HG02884 (cell line): ENCODE results near the gene METTL17.
"Not testable (repeated sequence)": the region's sequence is repeated elsewhere in the genome, so short reads cannot be mapped to it uniquely, and the experiment has no call there.

Experiments used
- ATAC-seq: cut with Tn5 transposase; IDR thresholded peaks from one replicate; pipeline ENCODE4 v1.9.1; 2021; ENCODE audit warnings: mild to moderate bottlenecking, moderate library complexity; ENCODE audit not compliant: unreplicated experiment

Gene METTL17

DNA sequence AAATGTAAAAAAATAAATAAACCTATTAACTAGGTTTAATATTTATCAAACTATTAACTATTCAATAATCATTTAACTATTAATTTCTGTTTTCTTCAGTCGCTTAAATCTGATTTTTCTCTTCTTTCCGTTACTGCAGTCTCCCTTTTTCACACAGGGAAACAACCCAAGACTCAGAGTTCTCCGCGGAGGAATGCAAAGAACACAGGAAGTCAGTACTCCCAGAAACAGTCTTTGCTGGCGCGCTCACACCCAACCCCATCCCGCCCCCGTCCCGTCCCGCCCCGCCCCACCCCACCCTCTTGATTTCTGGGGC is 351 bp upstream of the METTL17 start:
- no peak for ATAC-seq

DNA sequence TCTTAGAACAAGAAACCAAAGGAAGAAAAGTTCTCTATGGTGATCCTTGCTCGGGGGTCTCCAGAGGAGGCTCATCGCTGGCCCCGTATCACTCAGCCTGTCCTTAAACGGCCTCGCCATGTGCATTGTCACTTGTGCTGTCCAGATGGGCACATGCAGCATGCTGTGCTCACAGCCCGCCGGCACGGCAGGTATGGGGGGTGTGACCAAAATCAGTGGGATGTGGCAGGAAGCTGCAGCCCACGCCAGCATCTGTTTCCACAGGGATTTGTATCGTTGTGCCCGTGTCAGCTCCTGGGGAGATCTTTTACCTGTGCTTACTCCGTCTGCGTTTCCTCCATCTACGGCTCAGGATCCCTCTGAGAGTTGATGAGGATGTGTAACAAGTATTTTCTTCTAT is 6.7 kb downstream of the METTL17 start:
- no peak for ATAC-seq

DNA sequence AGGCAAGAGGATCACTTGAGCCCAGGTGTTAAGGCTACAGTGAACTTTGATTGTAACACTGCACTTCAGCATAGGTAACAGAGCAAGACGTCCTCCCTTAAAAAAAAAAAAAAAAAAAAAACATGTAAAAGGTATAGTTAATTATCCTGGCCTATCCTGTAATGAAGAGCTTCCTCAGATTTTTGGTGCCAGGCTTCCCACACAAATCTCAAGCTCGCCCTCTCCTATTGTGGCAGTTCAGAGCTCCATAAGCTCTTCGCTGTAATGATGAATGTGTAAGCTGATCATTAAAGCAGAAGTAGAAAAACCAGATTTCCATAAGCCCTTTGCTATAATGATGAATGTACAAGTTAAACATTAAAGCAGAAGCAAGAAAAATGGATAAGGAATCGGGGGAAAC is 7.3 kb downstream of the METTL17 start:
- no peak for ATAC-seq

DNA sequence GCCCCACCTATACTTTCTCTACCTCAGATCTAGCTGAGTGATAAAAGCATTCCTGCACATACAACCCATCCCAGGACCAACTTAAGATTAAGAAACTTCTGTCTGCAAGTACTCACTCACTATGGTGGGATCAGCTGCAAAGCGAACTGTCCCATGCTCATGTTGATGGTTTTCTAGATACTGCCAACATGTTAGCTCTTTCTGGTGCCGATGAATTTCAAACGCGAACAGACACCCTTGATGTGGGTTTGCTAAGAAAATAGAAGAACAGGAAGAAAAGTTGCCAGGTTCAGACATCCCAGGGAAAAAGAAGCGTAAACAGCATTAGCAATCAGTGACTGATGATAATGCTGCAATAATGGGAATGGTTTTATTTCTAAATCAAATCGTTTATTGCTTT is 7.8 kb downstream of the METTL17 start:
- ATAC-seq = no peak

DNA sequence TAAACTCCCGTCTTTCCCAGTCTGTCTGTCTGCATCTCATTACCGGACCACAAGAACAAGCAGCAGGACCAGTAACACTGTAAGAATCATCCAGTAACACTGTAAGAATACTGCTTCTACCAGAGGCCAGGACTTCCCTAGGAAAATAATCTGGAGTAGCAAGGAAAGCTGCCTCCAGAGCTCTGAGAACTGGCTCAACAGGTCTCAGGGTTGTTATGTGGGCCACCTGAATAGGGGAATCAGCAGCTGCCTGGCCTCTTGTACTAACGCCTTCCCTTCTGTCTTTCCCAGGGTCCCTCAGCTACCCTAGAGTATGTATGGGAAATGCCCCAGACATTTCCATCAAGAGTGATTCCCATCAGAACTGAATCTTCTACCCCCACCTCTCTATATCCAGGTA is 8.4 kb downstream of the METTL17 start:
- no peak for ATAC-seq

DNA sequence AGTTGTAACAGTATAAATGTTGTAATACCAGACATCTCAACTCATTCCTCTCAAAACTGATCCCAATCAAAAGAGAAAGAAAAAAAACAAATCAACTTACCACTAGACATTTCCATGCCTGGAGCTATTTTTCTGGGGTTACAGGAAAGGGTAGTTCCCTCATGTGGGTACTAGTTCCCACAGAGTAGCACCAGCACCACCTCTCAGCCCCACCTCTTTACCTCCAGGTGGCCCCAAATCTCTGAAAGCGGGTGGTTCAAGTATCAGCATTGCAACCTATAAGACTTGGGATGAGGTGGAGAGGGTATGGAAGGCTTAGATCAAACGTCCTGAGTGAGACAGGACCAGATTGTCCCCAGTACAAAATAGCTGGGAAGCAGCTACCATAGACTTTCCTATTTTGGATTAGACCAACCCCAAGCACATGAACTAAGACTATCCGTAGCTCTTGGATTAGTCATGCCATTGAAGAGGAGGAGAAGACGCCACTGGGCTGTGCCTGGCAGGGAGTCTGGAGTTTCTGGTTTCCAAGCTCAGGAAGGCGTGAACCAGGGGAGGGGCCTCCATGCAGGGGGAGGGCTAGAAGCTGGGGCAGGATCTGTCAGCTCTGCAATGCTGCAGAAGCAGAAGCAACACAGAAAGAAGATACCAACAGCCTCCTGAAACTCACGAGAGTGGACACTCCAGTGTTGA is 9.0 kb downstream of the METTL17 start, which contains the start of gene SLC39A2:
SLC39A2 (plus strand) TSS at position 620 of the 693 bp plus-strand sequence. CDS start 154 bp downstream, outside the sequence.
- no peak for ATAC-seq

DNA sequence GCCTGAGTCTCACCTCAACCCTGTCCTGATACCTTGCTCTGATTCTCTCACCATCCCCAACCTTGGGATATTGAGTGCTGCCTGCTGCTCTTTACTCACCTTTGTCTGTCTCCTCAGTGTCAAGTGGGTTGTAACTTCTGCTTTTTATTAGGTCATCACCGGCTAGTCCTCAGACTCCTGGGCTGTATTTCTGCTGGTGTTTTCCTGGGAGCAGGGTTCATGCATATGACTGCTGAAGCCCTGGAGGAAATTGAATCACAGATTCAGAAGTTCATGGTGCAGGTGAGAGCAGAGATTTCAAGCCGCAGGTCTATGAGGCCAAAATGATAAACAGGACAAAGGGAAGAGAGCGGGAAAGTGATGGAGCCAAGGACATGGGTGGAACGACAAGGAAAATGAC is 9.8 kb downstream of the METTL17 start:
- no peak for ATAC-seq

DNA sequence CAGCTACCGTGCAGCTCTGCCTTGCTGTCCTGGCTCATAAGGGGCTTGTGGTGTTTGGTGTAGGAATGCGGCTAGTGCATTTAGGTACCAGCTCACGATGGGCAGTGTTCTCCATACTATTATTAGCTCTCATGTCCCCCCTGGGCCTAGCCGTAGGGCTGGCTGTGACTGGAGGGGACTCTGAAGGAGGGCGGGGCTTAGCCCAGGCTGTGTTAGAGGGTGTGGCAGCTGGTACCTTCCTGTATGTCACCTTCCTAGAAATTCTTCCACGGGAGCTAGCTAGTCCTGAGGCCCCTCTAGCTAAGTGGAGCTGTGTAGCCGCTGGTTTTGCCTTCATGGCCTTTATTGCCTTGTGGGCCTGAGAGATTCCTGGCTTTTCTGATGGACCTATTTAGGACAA is 11.4 kb downstream of the METTL17 start:
- ATAC-seq = no peak

DNA sequence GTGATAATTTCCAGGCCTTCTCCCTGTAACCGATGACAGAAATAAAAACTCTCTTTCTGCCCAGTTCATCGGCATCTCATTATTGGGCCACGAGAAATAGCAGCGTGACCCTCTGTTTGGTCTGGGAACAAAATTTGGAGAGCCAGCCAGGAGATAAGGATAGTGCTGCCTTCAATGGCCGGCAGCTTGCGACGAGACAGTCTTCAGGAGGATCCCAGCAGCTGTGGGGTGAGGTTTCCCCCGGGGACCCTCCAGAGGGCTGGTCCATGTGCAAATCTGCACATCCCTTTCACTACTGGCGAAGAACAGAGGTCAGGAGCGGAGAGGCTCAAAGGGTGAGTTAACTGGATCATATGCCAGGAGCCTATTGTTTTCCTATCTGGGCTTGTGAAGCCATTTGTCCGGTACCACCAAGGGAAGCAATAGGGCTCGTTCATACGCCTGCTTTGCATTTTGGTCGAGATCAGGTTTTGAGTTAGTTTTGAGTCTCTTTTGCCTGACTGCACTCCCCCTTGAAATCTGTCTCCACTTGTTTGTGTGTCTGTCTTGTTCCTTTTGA is 14.1 kb downstream of the METTL17 start:
- ATAC-seq = no peak

DNA sequence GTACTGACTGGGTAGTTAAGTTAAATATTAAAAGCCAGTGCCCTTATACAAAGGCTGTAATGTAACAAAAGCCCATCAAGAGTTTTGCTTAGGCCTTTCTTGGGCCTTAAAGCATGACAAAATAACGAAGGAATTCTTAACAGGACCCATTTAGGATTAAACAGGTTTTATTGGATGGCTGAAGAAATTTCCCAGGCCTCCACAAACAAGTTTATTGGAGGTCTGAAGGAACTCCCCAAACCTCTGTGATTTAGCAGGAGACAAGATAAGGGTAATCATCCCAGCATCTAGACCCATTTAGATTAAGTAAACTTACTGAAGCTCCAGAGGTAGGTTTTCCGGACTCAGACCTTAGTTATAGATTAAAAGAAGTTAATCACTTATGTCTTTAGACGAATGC is 19.9 kb downstream of the METTL17 start:
- ATAC-seq = not testable (repeated sequence)

DNA sequence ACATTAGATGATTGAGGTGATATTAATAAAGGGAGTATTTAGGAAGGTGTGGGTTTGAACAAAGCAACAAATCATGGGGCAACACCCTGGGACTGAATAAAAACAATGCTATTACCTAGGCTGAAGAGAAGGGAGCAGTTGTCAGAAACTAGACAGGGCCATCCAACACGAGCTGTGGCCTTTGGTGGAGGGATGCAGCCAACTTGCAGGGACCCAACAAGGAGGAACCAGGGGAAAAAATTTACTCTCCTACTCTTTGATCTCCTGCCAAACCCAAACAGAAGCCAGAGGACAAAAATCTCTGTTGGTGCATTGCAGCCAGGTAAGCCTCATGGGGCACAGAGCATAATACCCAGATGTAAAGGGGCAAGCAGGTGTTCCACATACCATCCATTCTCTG is 21.4 kb downstream of the METTL17 start:
- no peak for ATAC-seq

DNA sequence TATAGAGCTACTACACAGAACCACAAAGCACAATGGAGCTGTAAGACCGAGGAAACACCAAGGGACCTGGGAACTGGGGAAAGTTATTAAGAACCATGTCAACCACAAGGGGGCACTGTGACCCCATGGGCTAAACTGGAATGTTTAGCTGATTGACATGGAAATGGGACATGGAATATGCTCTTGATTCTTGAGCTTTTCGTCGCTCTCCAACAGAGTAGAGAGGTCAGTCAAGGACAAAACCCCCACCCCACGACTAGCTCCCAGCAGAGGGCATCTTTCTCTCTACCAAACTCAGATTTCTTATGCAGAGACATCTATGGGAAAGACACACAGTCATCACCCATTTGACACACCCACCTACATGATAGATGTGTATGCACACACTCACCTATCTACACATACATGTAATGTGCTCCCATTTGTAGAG is 25.0 kb downstream of the METTL17 start:
- ATAC-seq = no peak

DNA sequence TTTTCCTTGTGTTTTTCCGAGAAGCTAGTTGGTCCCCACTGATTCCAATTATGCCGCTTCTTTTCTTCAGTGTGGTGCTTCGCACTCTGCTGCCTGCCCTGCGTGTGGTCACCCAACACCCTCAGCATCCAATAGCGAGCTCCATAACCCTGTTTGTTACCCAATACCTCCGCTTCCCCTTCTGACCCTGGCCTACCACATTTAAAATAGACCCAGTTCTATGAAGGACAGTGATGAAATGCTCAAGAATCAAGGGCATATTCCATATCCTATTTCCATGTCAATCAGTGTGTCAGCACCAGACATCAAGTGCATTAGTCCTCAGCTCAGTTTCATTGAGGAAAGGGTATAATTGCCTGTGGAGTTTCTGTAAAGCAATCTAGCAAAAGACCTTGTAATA is 25.5 kb downstream of the METTL17 start:
- ATAC-seq = no peak

DNA sequence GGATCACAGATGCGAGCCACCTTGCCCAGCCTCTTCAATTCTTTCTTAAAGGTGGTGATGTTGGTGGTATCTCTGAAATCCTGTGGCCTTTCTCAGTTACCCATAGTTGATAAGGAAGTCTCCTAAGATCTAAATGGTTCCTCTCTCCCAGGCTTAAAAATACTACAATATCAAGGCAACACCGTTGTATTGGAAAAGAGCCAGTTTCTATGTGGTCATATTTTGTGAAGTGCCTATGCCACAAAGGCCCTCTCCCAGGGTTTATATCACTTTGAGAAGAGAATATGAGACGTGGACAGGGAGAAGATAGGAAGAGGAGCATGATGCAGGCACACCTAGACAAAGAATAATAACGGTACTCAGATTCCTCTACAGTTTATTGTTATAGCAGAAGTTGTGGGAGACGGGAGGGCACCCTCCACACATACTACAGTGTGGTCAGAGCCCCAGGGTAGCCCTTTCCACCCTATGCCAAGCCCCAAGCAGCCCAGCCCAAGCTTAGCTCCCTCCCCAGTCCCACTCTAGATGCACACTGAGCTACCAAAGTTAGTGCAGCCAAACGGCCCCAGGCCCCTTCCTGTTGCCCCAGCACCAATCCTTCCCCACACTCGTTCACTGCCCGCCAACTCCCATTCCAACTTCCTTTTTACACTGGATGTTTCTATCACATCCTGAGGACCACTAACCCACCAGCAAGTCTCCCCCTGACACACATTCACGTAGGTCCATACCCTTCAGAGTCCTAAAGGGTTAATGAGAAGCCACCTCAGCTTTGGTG is 26.8 kb downstream of the METTL17 start:
- no peak for ATAC-seq

DNA sequence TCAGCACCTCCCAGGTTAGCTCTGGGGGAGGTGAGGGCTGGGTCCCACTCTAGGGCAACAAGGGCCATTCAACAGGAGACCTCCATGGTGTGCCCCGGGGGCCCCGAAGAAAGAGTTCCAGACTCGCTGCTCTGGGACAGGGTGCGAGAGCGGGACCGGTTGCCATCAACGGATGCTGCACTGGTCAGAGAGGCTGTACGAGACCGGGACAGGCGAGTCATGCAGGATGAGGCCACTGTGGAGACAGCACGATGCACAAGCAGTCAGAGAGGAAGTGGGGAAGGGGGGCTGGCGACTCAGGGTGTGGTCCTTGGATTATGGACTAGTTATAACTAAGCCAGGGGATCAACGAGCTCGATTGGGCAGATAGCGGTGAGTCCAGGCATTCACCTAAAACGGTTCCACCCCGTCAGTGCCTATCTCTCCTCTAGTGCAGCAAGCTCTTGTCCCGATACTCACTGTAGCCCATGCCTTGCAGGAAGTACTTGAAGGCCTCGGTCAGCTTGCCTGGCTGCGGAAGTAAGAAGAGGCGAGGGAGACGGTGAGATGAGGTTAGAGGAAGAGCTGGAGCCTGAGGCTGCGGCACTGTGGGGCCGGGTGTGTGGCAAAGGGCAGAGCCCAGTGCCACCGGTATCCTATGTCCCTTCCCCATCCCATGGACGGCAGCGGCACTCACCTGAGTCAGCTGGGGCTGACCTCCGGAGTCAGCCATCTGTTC is 27.9 kb downstream of the METTL17 start:
- ATAC-seq = no peak

DNA sequence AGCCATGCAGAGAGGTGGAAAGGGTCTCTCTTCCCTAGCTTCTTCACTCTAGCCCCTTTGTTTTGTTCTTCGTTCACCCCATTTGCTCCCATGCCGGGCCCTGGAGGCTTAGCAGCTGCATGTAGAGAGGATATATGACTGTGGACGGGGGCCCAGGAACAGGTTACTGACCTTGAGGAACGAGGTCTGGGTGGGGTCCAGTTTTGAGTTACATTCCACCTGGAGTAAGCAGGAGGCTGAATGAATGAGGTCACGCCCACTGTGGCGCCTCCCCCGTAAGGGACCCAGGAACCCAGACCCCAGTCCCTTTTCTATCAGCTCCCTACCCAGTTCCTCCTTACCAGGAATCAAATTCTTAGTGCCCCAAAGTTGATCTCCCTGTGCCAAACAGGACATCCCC is 28.5 kb downstream of the METTL17 start:
- ATAC-seq = no peak

DNA sequence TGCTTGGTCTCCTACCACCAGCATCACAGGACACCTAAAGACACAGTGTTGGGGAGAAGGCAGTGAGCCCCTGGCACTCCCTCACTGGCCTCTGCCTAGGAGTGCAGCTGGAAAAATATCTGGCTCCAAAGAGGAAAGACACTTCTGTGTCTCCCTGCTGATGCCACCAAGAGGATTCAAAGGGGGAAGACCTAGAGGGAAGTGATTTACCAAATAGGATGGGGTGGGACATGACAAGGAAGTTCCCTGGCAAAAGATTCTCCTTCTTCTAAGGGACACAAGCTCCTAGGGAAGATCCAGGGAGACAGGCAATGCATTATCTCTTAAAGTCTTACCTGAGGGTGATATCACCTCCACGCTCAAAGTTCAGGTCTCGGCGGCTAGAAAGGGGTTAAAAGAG is 29.0 kb downstream of the METTL17 start:
- ATAC-seq = no peak

DNA sequence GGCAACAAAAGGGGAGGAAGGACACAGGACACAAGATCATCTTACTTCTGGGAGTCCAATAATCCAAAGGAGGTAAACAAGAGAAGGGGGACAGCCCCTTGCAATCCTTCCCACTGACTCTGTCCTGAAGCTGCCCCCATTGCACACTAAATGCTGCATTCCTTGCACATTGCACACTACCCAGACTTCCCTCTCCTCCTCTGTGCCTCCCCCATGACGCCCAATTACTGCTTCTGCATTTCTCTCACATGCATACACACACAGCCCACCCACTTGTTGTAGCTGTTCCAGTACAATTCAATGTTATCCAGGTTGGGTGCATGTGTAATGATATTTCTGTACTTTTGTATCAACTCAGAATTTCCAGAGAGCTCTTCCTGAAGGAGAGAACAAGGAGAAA is 29.6 kb downstream of the METTL17 start:
- ATAC-seq = no peak

DNA sequence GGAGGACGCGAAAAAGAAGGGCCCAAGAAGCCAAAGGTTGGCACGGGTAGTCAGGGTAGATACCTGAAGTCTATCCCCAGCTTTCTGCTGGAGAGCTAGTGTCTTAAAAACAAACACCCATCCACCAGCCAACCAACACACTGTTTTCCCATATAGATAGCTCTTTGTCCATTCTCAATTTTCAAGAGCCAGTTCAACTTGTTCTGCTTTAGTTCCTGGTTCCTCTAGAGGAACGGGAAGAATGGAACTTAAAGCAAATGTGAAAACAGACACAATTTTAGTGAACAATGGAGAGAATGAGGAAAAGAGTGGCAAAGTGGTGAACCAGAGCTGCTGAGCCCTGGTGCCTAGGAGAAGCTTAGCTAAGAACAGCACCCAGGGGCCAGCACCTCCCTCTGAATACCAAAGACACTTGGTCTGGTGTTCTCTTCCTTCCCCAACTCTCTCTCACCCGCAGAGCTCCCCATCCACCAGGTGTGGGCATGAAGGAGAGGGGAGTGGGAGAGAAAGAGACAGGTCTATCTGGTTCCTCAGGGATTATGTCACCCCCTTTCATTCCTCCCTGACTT is 31.3 kb downstream of the METTL17 start:
- no peak for ATAC-seq

DNA sequence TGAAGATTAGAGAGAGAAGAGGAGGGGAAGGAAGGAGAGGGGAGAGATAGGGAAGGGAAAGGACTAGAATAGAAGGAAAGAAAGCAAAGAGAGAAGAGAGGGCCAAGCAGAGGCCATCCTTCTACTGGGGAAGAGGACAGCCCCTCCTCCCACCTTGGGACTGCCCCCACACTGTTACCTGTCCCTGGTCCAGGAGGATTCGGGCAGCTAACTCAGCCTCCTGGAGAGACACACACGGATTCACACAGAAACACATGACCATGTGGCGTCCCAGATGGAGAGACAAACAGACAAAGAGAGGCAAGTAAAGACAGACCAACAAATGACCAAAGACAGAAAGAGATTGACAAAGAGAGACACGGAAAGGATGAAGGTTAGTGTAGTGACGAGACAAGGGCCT is 32.9 kb downstream of the METTL17 start:
- no peak for ATAC-seq

DNA sequence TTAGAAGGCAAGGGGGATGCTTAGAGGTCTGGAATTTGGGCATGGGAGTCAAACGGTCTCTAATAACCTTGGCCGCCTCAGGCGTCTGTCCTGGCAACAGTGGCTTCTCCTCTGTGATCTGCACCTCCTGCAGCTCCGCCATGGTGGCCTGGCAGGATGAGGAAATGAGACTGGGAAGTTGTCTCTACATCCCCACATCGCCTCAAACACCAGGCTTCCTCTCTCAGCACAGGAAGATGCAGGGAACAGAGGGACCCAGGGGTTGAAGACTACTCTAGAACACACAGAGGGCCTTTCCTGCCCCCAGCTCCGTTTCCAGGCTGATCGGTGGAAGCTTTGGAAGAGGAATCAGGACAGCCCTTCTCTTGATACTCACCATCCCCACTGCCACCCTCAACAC is 33.4 kb downstream of the METTL17 start:
- no peak for ATAC-seq
